Measurements from ENCODE around the gene SH2B3. TPM values are rescaled to one million over a fixed set of nuclear protein-coding genes. Genes with fewer than 3 reads are reported as not detected.
A peak's percentile ranks its signal among the peaks of the same experiment; 100 is the strongest.

SH2B3 gene
- total and polyA plus RNA-seq, 2 donors from 2014 or later, result 7.3 to 35.0 TPM

DNA sequence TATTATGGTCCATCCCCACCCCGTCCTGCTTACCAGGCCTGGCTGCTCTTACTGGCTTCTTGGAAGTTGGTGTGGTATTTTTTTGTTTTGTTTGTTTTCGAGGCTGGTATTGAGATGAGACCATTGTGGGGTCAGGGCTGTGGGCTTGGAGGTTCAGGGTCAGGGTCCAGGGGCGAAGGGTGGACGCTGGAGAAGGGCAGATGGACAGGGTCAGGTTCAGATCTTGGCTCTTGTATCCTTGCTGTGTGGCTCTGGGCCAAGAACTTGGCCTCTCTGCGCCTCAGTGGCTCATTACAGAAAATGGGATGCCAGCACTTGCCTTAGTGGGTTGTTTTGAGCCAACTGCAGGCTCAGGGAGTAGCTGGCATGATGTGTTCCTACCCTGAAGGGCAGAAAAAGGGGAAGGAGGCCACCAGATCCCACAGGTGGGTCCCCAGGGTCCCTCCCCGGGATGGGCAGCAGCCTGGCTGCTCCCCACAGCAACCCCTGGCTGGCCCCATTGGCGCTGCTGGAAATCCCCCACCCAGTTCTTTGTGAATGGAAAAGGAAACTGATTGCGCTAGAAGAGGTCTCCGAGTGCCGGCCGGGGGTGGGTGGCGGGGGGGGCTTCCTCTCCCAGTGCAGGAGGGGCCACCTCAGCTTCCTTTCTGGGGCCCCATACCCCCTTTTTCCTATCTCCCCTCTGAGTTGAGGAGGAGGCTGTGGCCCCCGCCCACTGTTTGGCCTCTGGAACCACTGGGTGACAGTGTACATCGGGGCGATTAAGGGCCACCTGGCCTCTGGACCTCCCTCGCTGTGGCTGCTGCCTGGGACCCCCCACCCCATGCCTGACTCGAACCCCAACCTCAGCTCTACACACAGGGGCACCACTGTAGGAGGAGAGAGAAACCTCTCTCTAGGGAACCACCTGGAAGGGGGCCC is 25.0 kb downstream of the SH2B3 start:
- H3K9ac ChIP-seq (ENCODE audit: low read length in 3 of 3), result peak overlapping the region in 2 of 3 donors; percentile 24 to 29
- H3K4me1 ChIP-seq (ENCODE audit: control insufficient read depth in 2 of 3, insufficient read depth in 2 of 3, low read depth in 1 of 3, low read length in 3 of 3), result peaks cover 0 to 36% (median 5%) of the 10 kb centered on the region in 3 donors
- no peaks in the 10 kb centered on the region for H3K9me3 ChIP-seq (ENCODE audit: control insufficient read depth in 2 of 3, insufficient read depth in 1 of 3, low read length in 3 of 3)
- DNase-seq (peak in 1 of 5 donors; percentile 67), FAIRE-seq (no peak)
- no peaks in the 10 kb centered on the region for H3K36me3 ChIP-seq (ENCODE audit: control insufficient read depth in 2 of 3, insufficient read depth in 3 of 3, low read length in 3 of 3)
- H3K27me3 ChIP-seq (ENCODE audit: control insufficient read depth, insufficient read depth, low read length), result no peaks in the 10 kb centered on the region
- H3K27ac ChIP-seq (ENCODE audit: low read depth in 2 of 2, low read length in 2 of 2), result peak overlapping the region; percentile 86 to 87
- H3K4me3 ChIP-seq (ENCODE audit: low read length in 3 of 3), result no peak overlapping the region
- intact Hi-C loops (cut with DNase I), result no loop called here
- TF ChIP-seq, protein P1, sequence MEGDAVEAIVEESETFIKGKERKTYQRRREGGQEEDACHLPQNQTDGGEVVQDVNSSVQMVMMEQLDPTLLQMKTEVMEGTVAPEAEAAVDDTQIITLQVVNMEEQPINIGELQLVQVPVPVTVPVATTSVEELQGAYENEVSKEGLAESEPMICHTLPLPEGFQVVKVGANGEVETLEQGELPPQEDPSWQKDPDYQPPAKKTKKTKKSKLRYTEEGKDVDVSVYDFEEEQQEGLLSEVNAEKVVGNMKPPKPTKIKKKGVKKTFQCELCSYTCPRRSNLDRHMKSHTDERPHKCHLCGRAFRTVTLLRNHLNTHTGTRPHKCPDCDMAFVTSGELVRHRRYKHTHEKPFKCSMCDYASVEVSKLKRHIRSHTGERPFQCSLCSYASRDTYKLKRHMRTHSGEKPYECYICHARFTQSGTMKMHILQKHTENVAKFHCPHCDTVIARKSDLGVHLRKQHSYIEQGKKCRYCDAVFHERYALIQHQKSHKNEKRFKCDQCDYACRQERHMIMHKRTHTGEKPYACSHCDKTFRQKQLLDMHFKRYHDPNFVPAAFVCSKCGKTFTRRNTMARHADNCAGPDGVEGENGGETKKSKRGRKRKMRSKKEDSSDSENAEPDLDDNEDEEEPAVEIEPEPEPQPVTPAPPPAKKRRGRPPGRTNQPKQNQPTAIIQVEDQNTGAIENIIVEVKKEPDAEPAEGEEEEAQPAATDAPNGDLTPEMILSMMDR (IDR thresholded peaks at IDR 0.05; ENCODE audit: borderline replicate concordance, extremely low read depth, insufficient read depth), result no peak

DNA sequence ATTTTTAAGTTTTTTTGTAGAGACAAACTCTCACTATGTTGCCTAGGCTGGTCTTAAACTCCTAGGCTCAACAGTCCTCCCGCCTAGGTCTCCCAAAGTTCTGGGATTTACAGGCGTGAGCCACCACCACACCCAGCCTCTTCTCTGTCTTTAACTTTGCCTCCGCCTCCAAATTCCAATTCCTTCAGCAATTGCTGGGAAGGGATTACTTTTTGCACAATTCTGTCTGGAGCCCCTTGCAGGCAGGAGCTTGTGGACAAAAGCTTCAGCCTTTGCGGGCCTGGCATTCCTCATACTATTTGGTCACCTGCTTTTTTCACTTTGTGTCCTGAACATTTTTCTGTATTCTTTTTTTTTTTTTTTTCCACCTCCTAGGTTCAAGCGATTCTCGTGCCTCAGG is 26.0 kb downstream of the SH2B3 start:
- H3K9ac ChIP-seq (ENCODE audit: low read length in 3 of 3), result no peak overlapping the region
- H3K36me3 ChIP-seq (ENCODE audit: control insufficient read depth in 2 of 3, insufficient read depth in 3 of 3, low read length in 3 of 3), result no peaks in the 10 kb centered on the region
- H3K9me3 ChIP-seq (ENCODE audit: control insufficient read depth in 2 of 3, insufficient read depth in 1 of 3, low read length in 3 of 3), result no peaks in the 10 kb centered on the region
- DNase-seq (no peak), FAIRE-seq (no peak)
- H3K27ac ChIP-seq (ENCODE audit: low read depth in 2 of 2, low read length in 2 of 2), result peak overlapping the region; percentile 36 to 87
- TF ChIP-seq, protein P1 (IDR thresholded peaks at IDR 0.05; ENCODE audit: borderline replicate concordance, extremely low read depth, insufficient read depth), result no peak
- intact Hi-C loops (cut with DNase I), result no loop called here
- peaks cover 0 to 38% (median 5%) of the 10 kb centered on the region in 3 donors for H3K4me1 ChIP-seq (ENCODE audit: control insufficient read depth in 2 of 3, insufficient read depth in 2 of 3, low read depth in 1 of 3, low read length in 3 of 3)
- no peaks in the 10 kb centered on the region for H3K27me3 ChIP-seq (ENCODE audit: control insufficient read depth, insufficient read depth, low read length)
- H3K4me3 ChIP-seq (ENCODE audit: low read length in 3 of 3), result no peak overlapping the region

DNA sequence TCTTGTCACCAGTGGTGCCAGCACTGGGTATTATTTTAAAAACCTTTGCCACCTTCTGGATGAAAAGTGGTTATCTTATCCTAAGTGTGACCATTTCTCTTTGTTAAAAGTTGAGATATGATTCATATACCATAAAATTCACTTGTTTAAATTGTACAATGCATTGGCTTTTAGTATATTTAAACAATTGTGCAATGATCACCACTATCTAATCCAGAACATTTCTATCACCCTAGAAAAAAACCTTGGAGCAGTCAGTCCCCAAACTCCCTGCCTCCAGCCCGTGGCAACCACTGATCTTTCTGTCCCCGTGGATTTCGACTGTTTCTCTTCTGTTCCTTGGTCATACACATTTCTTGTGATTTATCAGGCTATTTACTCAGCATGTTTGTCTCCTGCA is 28.3 kb downstream of the SH2B3 start:
- no peak overlapping the region for H3K4me3 ChIP-seq (ENCODE audit: low read length in 3 of 3)
- H3K9ac ChIP-seq (ENCODE audit: low read length in 3 of 3), result peak overlapping the region in 1 of 3 donors; percentile 0
- peaks cover 0 to 32% (median 0%) of the 10 kb centered on the region in 3 donors for H3K4me1 ChIP-seq (ENCODE audit: control insufficient read depth in 2 of 3, insufficient read depth in 2 of 3, low read depth in 1 of 3, low read length in 3 of 3)

More for the DNA sequence above, 28.3 kb downstream of the SH2B3 start:
- intact Hi-C loops (cut with DNase I), result no loop called here
- Histone ChIP-seq H3K36me3 (ENCODE audit: control insufficient read depth in 2 of 3, insufficient read depth in 3 of 3, low read length in 3 of 3) (no peaks in the 10 kb centered on the region), H3K27ac (ENCODE audit: low read depth in 2 of 2, low read length in 2 of 2) (peak overlapping the region; percentile 2 to 85), H3K27me3 (ENCODE audit: control insufficient read depth, insufficient read depth, low read length) (no peaks in the 10 kb centered on the region), H3K9me3 (ENCODE audit: control insufficient read depth in 2 of 3, insufficient read depth in 1 of 3, low read length in 3 of 3) (no peaks in the 10 kb centered on the region)
- no peak for FAIRE-seq
- no peak for DNase-seq
- TF ChIP-seq, protein P1 (IDR thresholded peaks at IDR 0.05; ENCODE audit: borderline replicate concordance, extremely low read depth, insufficient read depth), result no peak
